GM12878 (cell line): Measurements from ENCODE around the gene S1PR3. TPM values are rescaled to one million over a fixed set of nuclear protein-coding genes. Genes with fewer than 3 reads are reported as not detected.

Source experiments
- ATAC-seq: fragments of 200-7000 bp; cut with Tn5 transposase; 3 replicates; pipeline ENCODE4 v1.9.1; 2020; ENCODE audit warnings: mild to moderate bottlenecking, moderate library complexity
- BruUV-seq: library from RNA; stranded (reverse); fragments of 400-500 nt; replicated peaks from 2 replicates; lab custom pipeline; 2021; lab: Mats Ljungman, UMichigan
- CTCF ChIA-PET: fragments of 300-600 bp; sonication (Branson Sonifier 250); formaldehyde crosslinking; extraction: SDS; loops from one replicate; lab custom pipeline; 2021; ENCODE audit warnings: inconsistent platforms; lab: Yijun Ruan, JAX
- POLR2A ChIA-PET: fragments of 350-600 bp; formaldehyde crosslinking; extraction: SDS; loops from one replicate; lab custom pipeline; 2021; ENCODE audit warnings: inconsistent platforms; lab: Charles Lee
- RAD21 ChIA-PET: fragments of 300-600 bp; sonication (Branson Sonifier 250); formaldehyde crosslinking; loops from one replicate; lab custom pipeline; 2023; ENCODE audit warnings: antibody characterized with exemption; ENCODE audit not compliant: unreplicated experiment; lab: Charles Lee
- SMC1A ChIA-PET: fragments of 300-600 bp; sonication (Branson Sonifier 250); formaldehyde crosslinking; loops from one replicate; lab custom pipeline; 2023; ENCODE audit not compliant: unreplicated experiment, uncharacterized antibody; lab: Charles Lee
- DNase-seq: peaks from one replicate; pipeline ENCODE4 v3.0.0-alpha.2; 2011; ENCODE audit warnings: low read depth, low spot score
- FAIRE-seq: peaks from 3 replicates; lab custom pipeline; 2011; peaks lifted over from hg19 to GRCh38; lab: Jason Lieb, UNC
- H2AFZ ChIP-seq: 2 replicates; pipeline ENCODE4 v1.6.0; 2011; ENCODE audit warnings: low read depth, low read length, control low read depth; ENCODE audit not compliant: control insufficient read depth
- H3K27ac ChIP-seq: 2 replicates; pipeline ENCODE4 v1.5.1; 2011; ENCODE audit warnings: control low read depth; ENCODE audit not compliant: control insufficient read depth, insufficient read depth
- H3K27me3 ChIP-seq, 2 experiments: replicated peaks in 1 of 2; 2 replicates each; pipeline versions ENCODE4 v1.6.0 to v1.6.1; 2011; ENCODE audit warnings: low read length in 1 of 2; ENCODE audit not compliant: control insufficient read depth in 2 of 2, insufficient read depth in 2 of 2
- H3K36me3 ChIP-seq, 2 experiments: 2 replicates each; pipeline ENCODE4 v1.5.1; 2011; ENCODE audit warnings: low read length in 1 of 2; ENCODE audit not compliant: control insufficient read depth in 2 of 2, insufficient read depth in 2 of 2
- H3K4me1 ChIP-seq: 2 replicates; pipeline ENCODE4 v1.6.1; 2011; ENCODE audit warnings: mild to moderate bottlenecking, low read length, moderate library complexity, mixed read lengths; ENCODE audit not compliant: control insufficient read depth, insufficient read depth
- H3K4me2 ChIP-seq: 2 replicates; pipeline ENCODE4 v1.6.0; 2011; ENCODE audit warnings: control low read depth; ENCODE audit not compliant: control insufficient read depth, insufficient read depth
- H3K4me3 ChIP-seq: fragments of 200-600 bp; sonication (generic); 2 replicates; pipeline ENCODE4 v1.5.1; 2016
- H3K79me2 ChIP-seq: 2 replicates; pipeline ENCODE4 v1.6.0; 2011; ENCODE audit warnings: low read length; ENCODE audit not compliant: control insufficient read depth, insufficient read depth
- H3K9ac ChIP-seq: 2 replicates; pipeline ENCODE4 v1.8.0; 2011; ENCODE audit warnings: low read length, control low read depth, mixed read lengths; ENCODE audit not compliant: control insufficient read depth, insufficient read depth
- H3K9me3 ChIP-seq: replicated peaks from 3 replicates; pipeline ENCODE4 v1.5.1; 2011; ENCODE audit warnings: mild to moderate bottlenecking, low read length; ENCODE audit not compliant: control insufficient read depth, insufficient read depth
- H4K20me1 ChIP-seq: 2 replicates; pipeline ENCODE4 v1.6.0; 2011; ENCODE audit not compliant: control insufficient read depth, insufficient read depth
- ATF2 ChIP-seq: IDR thresholded peaks from 2 replicates; pipeline ENCODE4 v1.6.1; 2012; ENCODE audit warnings: low read length, inconsistent platforms
- BCL3 ChIP-seq: IDR thresholded peaks from 2 replicates; pipeline ENCODE4 v1.6.1; 2011; ENCODE audit warnings: borderline replicate concordance, low read depth, mild to moderate bottlenecking, moderate library complexity, low read length; ENCODE audit not compliant: insufficient read depth, poor library complexity, severe bottlenecking
- CREM ChIP-seq: IDR thresholded peaks from 2 replicates; pipeline ENCODE4 v1.6.1; 2014; ENCODE audit warnings: antibody characterized with exemption, low read depth
- DPF2 ChIP-seq: fragments of 450-650 bp; IDR thresholded peaks from 2 replicates; pipeline ENCODE4 v1.6.1; 2017; ENCODE audit warnings: mild to moderate bottlenecking
- E2F4 ChIP-seq: IDR thresholded peaks from 2 replicates; pipeline ENCODE4 v1.6.1; 2012; ENCODE audit warnings: low read depth, low read length, improper control_type of control experiment
- FOS ChIP-seq: IDR thresholded peaks from 3 replicates; pipeline ENCODE4 v1.6.1; 2011; ENCODE audit warnings: borderline replicate concordance; ENCODE audit not compliant: insufficient read length; ENCODE audit errors: extremely low read depth
- GABPA ChIP-seq: IDR thresholded peaks from 2 replicates; pipeline ENCODE4 v1.6.1; 2014; ENCODE audit warnings: antibody characterized with exemption, low read depth, mild to moderate bottlenecking, inconsistent platforms
- NFIC ChIP-seq: IDR thresholded peaks from 2 replicates; pipeline ENCODE4 v1.6.1; 2012; ENCODE audit warnings: low read depth, mild to moderate bottlenecking, inconsistent platforms, low read length, moderate library complexity
- SIX5 ChIP-seq: IDR thresholded peaks from 2 replicates; pipeline ENCODE4 v1.6.1; 2011; ENCODE audit warnings: mild to moderate bottlenecking, low read depth, low read length, moderate library complexity; ENCODE audit not compliant: severe bottlenecking
- ZZZ3 ChIP-seq: IDR thresholded peaks from 2 replicates; pipeline ENCODE4 v1.6.1; 2011; ENCODE audit warnings: low read depth; ENCODE audit not compliant: control insufficient read depth, insufficient read length
- WGBS: methylation state at CpG from one replicate; pipeline ENCODE4 v1.1.6; 2016; ENCODE audit warnings: low lambda C conversion rate; ENCODE audit not compliant: insufficient replicate concordance, insufficient coverage; ENCODE audit errors: missing lambda C conversion rate; 5-methylcytosine and 5-hydroxymethylcytosine counted together
- in situ Hi-C: fragments of 300-500 bp; cut with MboI; formaldehyde crosslinking; loops from 9 replicates; pipeline ENCODE4 v1.14.3; 2018; ENCODE audit warnings: mixed read lengths
- intact Hi-C: fragments of 100-400 bp; cut with micrococcal nuclease; formaldehyde crosslinking; loops from one replicate; pipeline ENCODE4 v1.14.2; 2022; ENCODE audit not compliant: unreplicated experiment
- polyA plus RNA-seq, 11 experiments: library from polyadenylated mRNA; depleted of rRNA in 4 of 11; unstranded in 6 of 11; stranded (reverse) in 5 of 11; fragments of >200 nt; fragmentation: Nextera tagmentation in 4 of 11; fragmentation: Illumina TruSeq in 1 of 11; extraction: Ambion mirVana in 4 of 11; extraction: Trizol in 1 of 11; gene quantifications; 1 replicate in 1 of 11; 2 replicates in 10 of 11; pipeline versions ENCODE4 v1.2.1 to v1.2.3, GENCODE V29; 2011 to 2016; ENCODE audit warnings: inconsistent platforms in 2 of 11, missing spikeins in 2 of 11, low read depth in 1 of 11
- total RNA-seq, 4 experiments: library from RNA; depleted of rRNA in 3 of 4; stranded (reverse); fragments of >200 nt in 3 of 4; fragmentation: Illumina TruSeq in 1 of 4; extraction: Trizol in 1 of 4; gene quantifications; 2 replicates each; pipeline versions ENCODE4 v1.2.1 to v1.2.3, GENCODE V29; 2013 to 2021
- TF ChIP-seq, protein P1 (sequence below): fragments of 450-650 bp; IDR thresholded peaks from 2 replicates; pipeline ENCODE4 v1.6.1; 2017; ENCODE audit warnings: low read depth, mild to moderate bottlenecking, moderate library complexity
- TF ChIP-seq, protein P2 (sequence below): fragments of 450-650 bp; IDR thresholded peaks from 2 replicates; pipeline ENCODE4 v1.6.1; 2018; ENCODE audit warnings: mild to moderate bottlenecking, low read depth, moderate library complexity; ENCODE audit not compliant: partially characterized antibody

Gene S1PR3
- total and polyA plus RNA-seq, 10 of the 15 experiments (the other 5 are each of a cell fraction or from before 2014, with no cell fraction given): 0.01 to 0.18 (median 0.01) TPM; not detected in 7

DNA sequence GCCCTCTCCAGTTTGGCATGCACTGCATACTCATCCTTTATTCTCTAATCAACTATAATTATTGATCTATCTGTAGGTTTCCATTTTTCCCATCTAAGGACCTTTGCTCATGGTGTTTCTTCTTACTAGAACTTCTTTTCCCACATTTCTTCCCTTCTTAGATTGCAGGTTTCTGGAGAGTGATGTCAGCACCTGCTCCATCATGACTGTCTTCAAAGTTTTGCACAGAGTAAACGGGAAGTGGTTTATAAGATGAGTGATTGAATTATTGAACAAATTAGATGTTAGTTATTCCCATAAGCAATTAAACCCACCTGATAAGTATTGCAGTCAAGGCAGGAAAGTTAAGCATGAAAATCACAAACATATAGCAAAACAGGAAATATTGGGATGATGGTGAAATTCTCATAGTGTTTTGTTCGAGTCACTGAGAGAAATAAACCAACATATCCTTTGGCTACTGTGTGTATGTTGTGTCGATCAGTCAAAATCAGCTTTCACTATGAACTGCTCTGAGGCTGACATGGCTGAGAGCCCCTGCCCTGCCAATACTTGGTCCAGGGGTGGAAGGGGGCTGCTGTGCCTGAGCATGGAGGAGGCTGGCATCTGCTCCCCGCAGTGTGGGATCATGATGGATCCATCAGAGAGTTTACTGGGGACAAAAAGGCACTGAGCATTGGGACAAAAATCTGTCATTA lies 45.5 kb upstream of the S1PR3 start:
- H2AFZ ChIP-seq: no peak overlapping the region
- DNase-seq: no peak
- no peaks in the 10 kb centered on the region for H3K27me3 ChIP-seq
- WGBS: 1% methylated on average over 4 of the region's 4 CpGs
- no peak overlapping the region for H3K4me3 ChIP-seq
- no peaks in the 10 kb centered on the region for H3K36me3 ChIP-seq
- in situ Hi-C loops: no loop called here
- SMC1A ChIA-PET: no interaction called here
- no TSS peak for BruUV-seq
- no peak overlapping the region for H3K9ac ChIP-seq
- H3K79me2 ChIP-seq: no peaks in the 10 kb centered on the region
- CTCF ChIA-PET: no interaction called here
- RAD21 ChIA-PET: no interaction called here
- no peak overlapping the region for H3K27ac ChIP-seq
- H3K9me3 ChIP-seq: no peaks in the 10 kb centered on the region
- ATAC-seq: no peak
- POLR2A ChIA-PET: no interaction called here
- no peak for FAIRE-seq
- no peaks in the 10 kb centered on the region for H3K4me1 ChIP-seq
- no peak overlapping the region for H3K4me2 ChIP-seq
- intact Hi-C loops: no loop called here
- H4K20me1 ChIP-seq: no peaks in the 10 kb centered on the region
- no peak for TF ChIP-seq SIX5
- no peak for TF ChIP-seq NFIC
- TF ChIP-seq, protein P1, sequence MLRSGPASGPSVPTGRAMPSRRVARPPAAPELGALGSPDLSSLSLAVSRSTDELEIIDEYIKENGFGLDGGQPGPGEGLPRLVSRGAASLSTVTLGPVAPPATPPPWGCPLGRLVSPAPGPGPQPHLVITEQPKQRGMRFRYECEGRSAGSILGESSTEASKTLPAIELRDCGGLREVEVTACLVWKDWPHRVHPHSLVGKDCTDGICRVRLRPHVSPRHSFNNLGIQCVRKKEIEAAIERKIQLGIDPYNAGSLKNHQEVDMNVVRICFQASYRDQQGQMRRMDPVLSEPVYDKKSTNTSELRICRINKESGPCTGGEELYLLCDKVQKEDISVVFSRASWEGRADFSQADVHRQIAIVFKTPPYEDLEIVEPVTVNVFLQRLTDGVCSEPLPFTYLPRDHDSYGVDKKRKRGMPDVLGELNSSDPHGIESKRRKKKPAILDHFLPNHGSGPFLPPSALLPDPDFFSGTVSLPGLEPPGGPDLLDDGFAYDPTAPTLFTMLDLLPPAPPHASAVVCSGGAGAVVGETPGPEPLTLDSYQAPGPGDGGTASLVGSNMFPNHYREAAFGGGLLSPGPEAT: no peak
- no peak for TF ChIP-seq ZZZ3
- TF ChIP-seq BCL3: no peak
- no peak for TF ChIP-seq GABPA
- no peak for TF ChIP-seq ATF2
- no peak for TF ChIP-seq E2F4
- TF ChIP-seq FOS: no peak
- TF ChIP-seq, protein P2, sequence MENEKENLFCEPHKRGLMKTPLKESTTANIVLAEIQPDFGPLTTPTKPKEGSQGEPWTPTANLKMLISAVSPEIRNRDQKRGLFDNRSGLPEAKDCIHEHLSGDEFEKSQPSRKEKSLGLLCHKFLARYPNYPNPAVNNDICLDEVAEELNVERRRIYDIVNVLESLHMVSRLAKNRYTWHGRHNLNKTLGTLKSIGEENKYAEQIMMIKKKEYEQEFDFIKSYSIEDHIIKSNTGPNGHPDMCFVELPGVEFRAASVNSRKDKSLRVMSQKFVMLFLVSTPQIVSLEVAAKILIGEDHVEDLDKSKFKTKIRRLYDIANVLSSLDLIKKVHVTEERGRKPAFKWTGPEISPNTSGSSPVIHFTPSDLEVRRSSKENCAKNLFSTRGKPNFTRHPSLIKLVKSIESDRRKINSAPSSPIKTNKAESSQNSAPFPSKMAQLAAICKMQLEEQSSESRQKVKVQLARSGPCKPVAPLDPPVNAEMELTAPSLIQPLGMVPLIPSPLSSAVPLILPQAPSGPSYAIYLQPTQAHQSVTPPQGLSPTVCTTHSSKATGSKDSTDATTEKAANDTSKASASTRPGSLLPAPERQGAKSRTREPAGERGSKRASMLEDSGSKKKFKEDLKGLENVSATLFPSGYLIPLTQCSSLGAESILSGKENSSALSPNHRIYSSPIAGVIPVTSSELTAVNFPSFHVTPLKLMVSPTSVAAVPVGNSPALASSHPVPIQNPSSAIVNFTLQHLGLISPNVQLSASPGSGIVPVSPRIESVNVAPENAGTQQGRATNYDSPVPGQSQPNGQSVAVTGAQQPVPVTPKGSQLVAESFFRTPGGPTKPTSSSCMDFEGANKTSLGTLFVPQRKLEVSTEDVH: no peak
- TF ChIP-seq DPF2: no peak
- no peak for TF ChIP-seq CREM
